ENCODE measurements around the gene DBH. TPM values are rescaled to one million over a fixed set of nuclear protein-coding genes. Genes with fewer than 3 reads are reported as not detected.

Gene DBH
- total RNA-seq, 1 donor from 2014 or later: not detected

GRCh38 chr9:133656211-133657119 is 20.3 kb downstream of the DBH start:
- DNase-seq (no peak), ATAC-seq (ENCODE audit: poor library complexity) (no peak)
- intact Hi-C loops (cut with DNase I): no loop called here

- DNase-seq: no peak
- no peak for ATAC-seq (ENCODE audit: poor library complexity)
- intact Hi-C loops (cut with DNase I): no loop called here
These were observed 21.0 kb downstream of the DBH start for GRCh38 chr9:133657120-133657661.

GRCh38 chr9:133658442-133659431 is 22.6 kb downstream of the DBH start:
- DNase-seq (peak; percentile 61), ATAC-seq (ENCODE audit: poor library complexity) (peak; percentile 81)
- intact Hi-C loops (cut with DNase I): no loop called here

GRCh38 chr9:133659516-133659915 is 23.4 kb downstream of the DBH start:
- no peak for DNase-seq
- intact Hi-C loops (cut with DNase I): no loop called here
- ATAC-seq (ENCODE audit: poor library complexity): no peak

DNA sequence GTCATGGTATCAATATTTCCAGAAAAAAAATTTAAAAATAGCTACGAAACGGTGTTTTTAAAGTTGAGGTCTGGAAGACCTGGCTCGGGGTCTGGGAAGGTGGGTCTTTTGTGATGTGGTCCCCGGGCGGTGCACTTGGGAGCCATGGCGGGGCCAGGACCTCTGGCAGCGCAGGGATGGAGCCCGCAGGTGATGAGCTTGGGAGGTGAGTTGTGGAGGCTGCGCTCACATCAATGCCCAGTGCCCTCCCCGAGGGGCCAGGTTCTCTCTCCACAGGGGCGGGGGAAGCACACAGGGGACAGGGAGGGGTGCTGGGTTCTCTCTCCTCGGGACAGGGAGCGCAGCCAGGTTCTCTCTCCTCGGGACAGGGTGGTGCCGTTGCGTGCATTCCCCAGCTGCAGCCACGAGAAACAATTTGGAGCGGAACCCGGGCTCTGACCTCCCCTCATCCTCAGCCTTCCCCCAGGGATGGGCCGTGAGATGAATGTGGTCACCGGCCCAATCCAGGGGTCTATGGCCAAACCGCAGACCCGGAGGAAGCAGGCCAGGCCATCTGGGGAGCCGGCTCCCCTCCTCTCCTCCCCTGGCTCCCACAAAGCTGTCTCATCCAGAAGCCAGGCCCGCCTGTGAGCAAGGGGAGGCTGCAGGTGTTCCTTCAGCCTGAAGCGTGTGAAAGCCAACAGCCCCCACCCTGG is 25.8 kb downstream of the DBH start:
- intact Hi-C loops (cut with DNase I): no loop called here
- ATAC-seq (ENCODE audit: poor library complexity) (no peak), DNase-seq (no peak)

DNA sequence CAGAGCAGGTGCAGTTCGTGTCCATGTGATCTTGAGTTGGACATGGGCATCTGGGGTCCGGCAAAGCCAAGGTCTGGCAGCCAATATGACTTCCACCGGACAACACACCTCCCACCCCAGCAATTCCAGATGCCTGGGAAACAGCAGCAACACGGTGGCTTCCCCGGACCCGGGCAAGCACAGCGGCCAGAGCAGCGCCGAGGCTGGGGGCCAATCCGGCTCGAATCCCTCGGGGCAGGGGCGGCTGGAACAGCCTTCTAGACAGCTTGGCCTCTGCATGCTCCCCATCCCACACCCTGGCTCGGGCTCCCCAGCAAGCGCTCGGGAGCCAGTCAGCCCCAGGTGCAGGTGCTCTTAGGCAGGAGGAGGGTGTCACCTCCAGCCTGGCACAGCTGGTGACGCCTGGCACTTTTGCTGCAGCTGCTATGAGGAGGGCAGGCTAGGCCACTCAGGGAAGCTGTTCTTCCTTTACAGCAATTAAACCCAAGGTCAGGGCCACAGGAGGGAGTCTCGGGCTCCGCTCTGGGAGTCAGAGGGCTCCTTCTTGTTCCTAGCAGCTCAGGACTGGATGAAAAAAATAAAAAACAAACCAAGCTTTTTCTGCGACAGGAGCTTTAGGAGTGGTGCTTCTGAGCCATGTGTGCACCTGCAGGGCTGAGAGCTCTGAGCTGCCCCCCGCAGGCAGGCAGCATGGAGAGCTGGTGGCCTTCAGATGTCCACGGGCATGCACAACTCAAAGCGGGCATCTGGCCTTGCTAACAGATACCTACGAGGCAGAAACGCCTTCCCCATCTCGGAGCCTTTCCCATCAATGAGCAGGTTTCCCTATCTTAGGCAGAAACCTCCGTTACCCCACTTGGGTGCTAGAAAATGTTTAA is 28.2 kb downstream of the DBH start:
- intact Hi-C loops (cut with DNase I): no loop called here
- DNase-seq (no peak), ATAC-seq (ENCODE audit: poor library complexity) (no peak)

DNA sequence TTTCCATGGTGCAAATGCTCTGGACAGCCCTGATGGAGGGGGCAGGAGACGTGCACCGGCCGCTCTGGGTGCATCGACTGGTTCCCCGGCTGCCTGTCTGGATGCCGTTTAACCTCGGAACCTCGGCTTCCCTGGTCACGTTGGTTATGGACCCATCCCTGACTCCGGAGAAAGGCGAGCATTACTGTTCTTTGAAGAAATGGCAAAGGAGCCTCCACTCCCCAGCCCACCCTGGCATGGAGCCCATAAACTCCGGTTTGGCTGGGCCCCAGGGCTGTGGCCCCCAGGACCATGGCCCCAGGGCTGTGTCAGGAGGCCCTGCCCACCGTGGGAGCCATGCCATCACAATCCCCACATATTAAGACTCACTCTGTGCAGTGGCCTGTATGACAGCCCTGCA is 28.9 kb downstream of the DBH start:
- ATAC-seq (ENCODE audit: poor library complexity) (no peak), DNase-seq (no peak)
- intact Hi-C loops (cut with DNase I): no loop called here

DNA sequence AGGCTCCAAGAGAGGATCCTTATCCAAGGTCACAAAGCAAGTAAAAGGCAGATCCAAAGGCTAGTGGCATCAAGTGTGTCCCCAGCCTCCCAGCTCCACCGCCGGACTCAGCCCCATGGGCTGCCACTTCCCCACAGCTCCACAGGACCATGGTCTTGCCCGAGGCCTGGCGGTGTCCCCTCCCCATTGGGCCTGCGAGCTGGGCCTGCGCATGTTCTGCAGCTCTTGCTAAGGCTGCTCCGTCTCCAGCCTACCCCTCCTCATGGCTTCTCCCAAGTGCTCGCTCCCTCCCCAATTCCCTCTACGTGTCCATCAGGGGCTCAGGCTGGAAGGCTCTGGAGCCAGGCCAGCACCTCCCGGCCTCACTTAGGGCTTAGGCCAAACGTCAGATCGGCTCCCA is 29.4 kb downstream of the DBH start:
- no peak for DNase-seq
- intact Hi-C loops (cut with DNase I): no loop called here
- no peak for ATAC-seq (ENCODE audit: poor library complexity)

DNA sequence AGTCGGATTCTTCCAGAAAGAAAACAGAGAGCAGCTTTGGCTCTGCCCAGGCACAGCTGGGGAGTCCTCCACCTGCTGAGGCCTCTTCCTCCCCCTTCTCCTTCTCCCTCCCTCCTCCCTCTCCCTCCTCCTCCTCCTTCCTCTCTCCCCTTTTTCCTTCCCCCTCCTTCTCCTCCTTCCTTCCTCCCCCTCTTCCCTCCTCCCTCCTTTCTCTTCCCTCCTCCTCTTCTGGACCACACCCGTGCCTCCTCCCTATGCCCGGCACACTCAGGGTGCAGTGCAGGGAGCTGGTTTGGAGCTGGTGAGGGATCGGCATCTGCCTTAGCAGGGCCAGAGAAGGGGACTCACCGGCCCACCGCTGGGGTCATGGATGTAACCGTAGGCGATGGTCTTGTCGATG is 30.2 kb downstream of the DBH start:
- intact Hi-C loops (cut with DNase I): no loop called here
- ATAC-seq (ENCODE audit: poor library complexity): no peak

GRCh38 chr9:133666845-133667244 is 30.7 kb downstream of the DBH start:
- ATAC-seq (ENCODE audit: poor library complexity): no peak
- no peak for DNase-seq
- intact Hi-C loops (cut with DNase I): no loop called here

More for the DNA sequence above, 30.2 kb downstream of the DBH start:
- no peak for DNase-seq

DNA sequence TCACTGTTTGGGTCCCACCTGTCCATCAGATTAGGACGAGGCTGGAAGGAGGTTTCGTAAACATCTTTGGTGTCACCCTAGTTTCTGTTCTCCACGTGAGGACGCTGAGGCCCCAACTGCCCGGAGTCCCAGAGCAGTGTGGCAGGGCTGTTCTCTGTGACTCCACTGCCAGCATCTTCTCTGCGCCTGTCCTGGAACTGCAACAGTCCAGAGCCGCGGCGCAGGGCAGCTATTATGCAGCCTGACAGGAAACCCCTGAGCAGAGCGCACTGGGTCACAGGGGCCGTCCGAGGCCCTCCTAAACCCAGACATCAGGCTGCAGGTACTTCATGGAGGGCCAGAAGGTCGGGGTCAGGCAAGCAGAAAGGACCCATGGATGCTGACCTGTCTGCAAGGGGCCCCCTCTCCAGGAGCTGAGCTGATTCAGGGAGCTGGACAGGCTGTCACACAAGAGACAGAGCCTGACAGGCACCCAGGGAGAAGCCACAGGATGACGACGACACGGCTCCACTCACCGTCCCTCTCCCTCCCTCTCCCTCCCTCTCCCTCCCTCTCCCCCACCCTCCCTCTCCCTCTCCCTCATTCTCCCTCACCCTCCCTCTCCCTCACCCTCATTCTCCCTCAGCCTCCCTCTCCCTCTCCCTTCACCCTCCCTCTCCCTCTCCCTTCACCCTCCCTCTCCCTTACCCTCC is 31.7 kb downstream of the DBH start:
- intact Hi-C loops (cut with DNase I): no loop called here
- DNase-seq (no peak), ATAC-seq (ENCODE audit: poor library complexity) (no peak)

GRCh38 chr9:133669182-133669801 is 33.1 kb downstream of the DBH start:
- no peak for ATAC-seq (ENCODE audit: poor library complexity)
- no peak for DNase-seq
- intact Hi-C loops (cut with DNase I): no loop called here

DNA sequence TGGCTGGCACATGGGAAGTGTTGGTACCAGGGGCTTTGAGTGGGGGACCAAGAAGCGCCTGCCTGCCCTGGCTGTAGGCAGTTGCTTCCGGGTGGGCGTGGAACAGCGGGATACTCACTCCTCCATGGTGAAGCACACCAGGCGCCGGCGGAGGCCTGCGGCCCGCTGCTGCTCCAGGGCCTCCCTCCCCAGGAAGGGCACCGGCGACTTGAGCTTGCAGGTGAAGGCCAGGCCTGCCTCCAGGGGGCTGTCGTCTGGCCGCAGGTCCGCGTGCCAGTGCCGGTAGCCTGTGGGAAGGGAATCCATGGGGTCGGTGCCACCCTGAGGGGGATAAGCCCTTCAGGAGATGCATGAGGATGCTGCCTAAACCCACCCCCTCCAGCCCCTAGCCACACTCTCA is 34.3 kb downstream of the DBH start:
- ATAC-seq (ENCODE audit: poor library complexity) (no peak), DNase-seq (no peak)
- intact Hi-C loops (cut with DNase I): no loop called here

DNA sequence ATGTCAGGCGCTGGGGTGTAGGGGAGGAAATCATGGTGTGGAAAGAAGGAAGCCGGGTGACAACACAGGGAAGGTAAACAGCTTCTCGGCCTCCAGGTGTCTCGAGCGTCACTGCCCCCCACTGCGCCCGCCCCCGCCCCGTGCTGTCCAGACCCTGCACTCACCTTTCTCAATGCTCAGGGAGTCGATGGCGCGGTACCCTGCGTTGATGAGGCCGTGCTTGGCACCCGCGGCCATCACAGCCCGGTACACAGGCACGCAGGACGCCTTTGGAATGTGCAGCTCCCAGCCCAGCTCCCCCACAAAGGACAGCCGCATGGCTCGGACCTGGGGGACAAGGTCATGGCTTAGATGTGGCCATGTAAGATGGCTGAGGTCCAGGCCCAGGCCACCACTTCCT is 35.2 kb downstream of the DBH start:
- intact Hi-C loops (cut with DNase I): no loop called here
- DNase-seq (peak; percentile 38), ATAC-seq (ENCODE audit: poor library complexity) (no peak)

DNA sequence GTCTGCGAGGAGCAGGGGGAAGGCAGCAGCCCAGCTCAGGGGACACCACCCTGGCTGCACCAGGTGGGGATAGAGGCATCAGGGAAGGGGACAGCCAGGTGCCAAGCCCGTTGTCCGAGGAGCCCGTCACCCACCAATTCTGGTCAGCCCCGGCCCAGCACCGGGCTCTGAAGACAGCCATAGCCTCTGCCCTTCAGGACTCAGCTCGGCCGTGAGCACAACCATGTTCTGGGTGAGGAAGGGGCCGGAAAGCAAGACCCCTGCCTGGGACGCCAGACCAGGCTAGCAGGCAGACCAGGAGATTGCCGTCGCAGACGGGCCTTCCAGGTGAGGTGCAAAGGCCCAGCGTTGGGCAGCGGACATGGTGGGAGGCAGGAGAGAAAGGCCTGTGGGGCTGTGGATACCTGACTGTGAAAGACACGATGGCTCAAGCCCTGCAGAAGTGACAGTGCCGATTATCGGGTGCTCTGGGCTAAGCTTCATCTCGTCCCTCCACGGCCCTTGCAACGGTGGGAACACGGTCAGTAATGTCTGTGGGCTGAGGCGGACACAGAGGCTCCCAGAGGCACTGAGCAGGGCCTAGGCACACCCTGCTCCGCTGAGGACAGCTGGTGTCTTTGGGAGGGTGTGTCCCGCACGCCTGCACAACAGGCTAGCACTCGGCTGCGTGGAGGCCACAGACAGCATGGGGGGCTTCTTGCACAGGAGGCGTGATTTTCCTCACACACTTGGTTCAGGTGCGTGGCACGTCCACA is 36.5 kb downstream of the DBH start:
- ATAC-seq (ENCODE audit: poor library complexity) (no peak), DNase-seq (peak; percentile 28)
- intact Hi-C loops (cut with DNase I): no loop called here

- intact Hi-C loops (cut with DNase I): no loop called here
- ATAC-seq (ENCODE audit: poor library complexity): peak; percentile 34
- DNase-seq: peak; percentile 35
These were observed 37.1 kb downstream of the DBH start for GRCh38 chr9:133673258-133673655.
